H9 (cell line): ENCODE data around the gene MAPK8. TPM values are rescaled to one million over a fixed set of nuclear protein-coding genes. Genes with fewer than 3 reads are reported as not detected.

Source experiments
- DNase-seq: peaks from one replicate; pipeline ENCODE4 v3.0.0-alpha.2; 2017
- H2AFZ ChIP-seq: one replicate; pipeline ENCODE4 v1.6.1; 2013; ENCODE audit warnings: mild to moderate bottlenecking, low read length, control low read depth, moderate library complexity
- H2AK5ac ChIP-seq: 2 replicates; pipeline ENCODE4 v1.6.1; 2013; ENCODE audit warnings: low read length, control low read depth, mixed read lengths; ENCODE audit not compliant: insufficient read length
- H2BK120ac ChIP-seq: one replicate; pipeline ENCODE4 v1.6.1; 2013; ENCODE audit warnings: low read depth, mild to moderate bottlenecking, low read length, control low read depth, inconsistent platforms; ENCODE audit not compliant: poor library complexity, severe bottlenecking
- H2BK12ac ChIP-seq: 2 replicates; pipeline ENCODE4 v1.6.1; 2013; ENCODE audit warnings: low read length, control low read depth, mixed read lengths, low read depth; ENCODE audit not compliant: insufficient read length
- H2BK15ac ChIP-seq: 2 replicates; pipeline ENCODE4 v1.6.1; 2013; ENCODE audit warnings: low read depth, low read length, control low read depth
- H2BK20ac ChIP-seq: one replicate; pipeline ENCODE4 v1.6.1; 2013; ENCODE audit warnings: low read depth, mild to moderate bottlenecking, low read length, control low read depth, inconsistent platforms; ENCODE audit not compliant: poor library complexity, severe bottlenecking
- H2BK5ac ChIP-seq: 2 replicates; pipeline ENCODE4 v1.6.1; 2013; ENCODE audit warnings: low read length, control low read depth, mixed read lengths; ENCODE audit not compliant: insufficient read length
- H3K14ac ChIP-seq: 2 replicates; pipeline ENCODE4 v1.6.1; 2013; ENCODE audit warnings: low read length, control low read depth; ENCODE audit not compliant: insufficient read depth
- H3K18ac ChIP-seq: 2 replicates; pipeline ENCODE4 v1.6.1; 2013; ENCODE audit warnings: low read depth, mild to moderate bottlenecking, mixed read lengths, low read length, control low read depth; ENCODE audit not compliant: insufficient read length
- H3K23ac ChIP-seq: 2 replicates; pipeline ENCODE4 v1.6.1; 2013; ENCODE audit warnings: low read length, control low read depth, mixed read lengths, low read depth; ENCODE audit not compliant: insufficient read length
- H3K23me2 ChIP-seq: 2 replicates; pipeline ENCODE4 v1.6.1; 2013; ENCODE audit warnings: low read depth, mild to moderate bottlenecking, mixed read lengths, low read length, control low read depth; ENCODE audit not compliant: insufficient read length, poor library complexity, severe bottlenecking
- H3K27ac ChIP-seq: 2 replicates; pipeline ENCODE4 v1.5.1; 2013; ENCODE audit warnings: low read length, control low read depth, mixed read lengths, low read depth; ENCODE audit not compliant: insufficient read length
- H3K27me3 ChIP-seq: 2 replicates; pipeline ENCODE4 v1.6.1; 2013; ENCODE audit warnings: low read length, control low read depth, inconsistent platforms; ENCODE audit not compliant: insufficient read depth
- H3K4ac ChIP-seq: 2 replicates; pipeline ENCODE4 v1.6.1; 2013; ENCODE audit warnings: low read depth, mild to moderate bottlenecking, control low read depth, inconsistent platforms, low read length, moderate library complexity
- H3K4me1 ChIP-seq: 2 replicates; pipeline ENCODE4 v1.6.1; 2013; ENCODE audit warnings: low read length, control low read depth, inconsistent platforms; ENCODE audit not compliant: insufficient read depth
- H3K4me2 ChIP-seq: 2 replicates; pipeline ENCODE4 v1.6.1; 2013; ENCODE audit warnings: low read length, control low read depth, mixed read lengths; ENCODE audit not compliant: insufficient read length, insufficient read depth
- H3K56ac ChIP-seq: 2 replicates; pipeline ENCODE4 v1.6.1; 2013; ENCODE audit warnings: low read depth, mild to moderate bottlenecking, mixed read lengths, low read length, control low read depth; ENCODE audit not compliant: insufficient read length
- H3K79me1 ChIP-seq: 2 replicates; pipeline ENCODE4 v1.6.1; 2013; ENCODE audit warnings: low read depth, mild to moderate bottlenecking, moderate library complexity, low read length, control low read depth, inconsistent platforms; ENCODE audit not compliant: insufficient read depth, poor library complexity, severe bottlenecking
- H3K79me2 ChIP-seq: 2 replicates; pipeline ENCODE4 v1.6.1; 2013; ENCODE audit warnings: low read length, control low read depth, inconsistent platforms; ENCODE audit not compliant: insufficient read depth
- H3K9ac ChIP-seq: 2 replicates; pipeline ENCODE4 v1.6.1; 2013; ENCODE audit warnings: low read length, control low read depth, mixed read lengths; ENCODE audit not compliant: insufficient read length; ENCODE audit errors: extremely low read depth
- H3K9me3 ChIP-seq: one replicate; pipeline ENCODE4 v1.6.1; 2013; ENCODE audit warnings: low read depth, low read length, inconsistent platforms; ENCODE audit not compliant: control insufficient read depth
- H3T11ph ChIP-seq: one replicate; pipeline ENCODE4 v1.6.1; 2013; ENCODE audit warnings: mild to moderate bottlenecking, low read length, control low read depth, inconsistent platforms
- H4K20me1 ChIP-seq: one replicate; pipeline ENCODE4 v1.6.1; 2013; ENCODE audit not compliant: control insufficient read depth, insufficient read length, insufficient read depth
- H4K5ac ChIP-seq: 2 replicates; pipeline ENCODE4 v1.6.1; 2013; ENCODE audit warnings: low read depth, mild to moderate bottlenecking, mixed read lengths, low read length, control low read depth; ENCODE audit not compliant: insufficient read length
- H4K8ac ChIP-seq: replicated peaks from 2 replicates; pipeline ENCODE4 v1.6.1; 2013; ENCODE audit warnings: low read length, control low read depth, mixed read lengths, low read depth; ENCODE audit not compliant: insufficient read length
- H4K91ac ChIP-seq: 2 replicates; pipeline ENCODE4 v1.6.1; 2013; ENCODE audit warnings: low read depth, mild to moderate bottlenecking, moderate library complexity, mixed read lengths, low read length, control low read depth; ENCODE audit not compliant: insufficient read length
- H3K27ac Mint-ChIP-seq, 3 experiments: 2 replicates in 2 of 3; 3 replicates in 1 of 3; pipeline ENCODE4 v1.8.0; 2020 to 2021; ENCODE audit warnings: mixed read lengths in 3 of 3, mild to moderate bottlenecking in 1 of 3, moderate library complexity in 1 of 3
- H3K27me3 Mint-ChIP-seq: 2 replicates; pipeline ENCODE4 v1.8.0; 2021; ENCODE audit warnings: low read depth, mild to moderate bottlenecking, moderate library complexity, mixed read lengths
- H3K36me3 Mint-ChIP-seq, 3 experiments: 2 replicates in 2 of 3; 3 replicates in 1 of 3; pipeline ENCODE4 v1.8.0; 2020 to 2021; ENCODE audit warnings: low read depth in 3 of 3, mixed read lengths in 3 of 3; ENCODE audit not compliant: insufficient read depth in 1 of 3
- H3K4me1 Mint-ChIP-seq, 2 experiments: 2 replicates each; pipeline ENCODE4 v1.8.0; 2020; ENCODE audit warnings: mixed read lengths in 2 of 2
- H3K4me3 Mint-ChIP-seq, 2 experiments: 2 replicates in 1 of 2; 3 replicates in 1 of 2; pipeline ENCODE4 v1.8.0; 2020 to 2021; ENCODE audit warnings: mild to moderate bottlenecking in 2 of 2, mixed read lengths in 2 of 2, moderate library complexity in 1 of 2
- H3K9me3 Mint-ChIP-seq, 2 experiments: 2 replicates in 1 of 2; 3 replicates in 1 of 2; pipeline ENCODE4 v1.8.0; 2020; ENCODE audit warnings: mild to moderate bottlenecking in 2 of 2, mixed read lengths in 2 of 2, moderate library complexity in 1 of 2
- CTCF ChIP-seq: fragments of 200-600 bp; sonication (generic); conservative IDR thresholded peaks from 3 replicates; pipeline ENCODE4 v1.8.0; 2021; ENCODE audit warnings: antibody characterized with exemption, mild to moderate bottlenecking
- WGBS: extraction: QIAGEN DNeasy Blood & Tissue Kit; methylation state at CpG from one replicate; pipeline ENCODE4 v1.1.7; 2013; ENCODE audit warnings: missing lambda C conversion rate, low lambda C conversion rate, mixed read lengths; ENCODE audit not compliant: insufficient read length; ENCODE audit errors: extremely low coverage; 5-methylcytosine and 5-hydroxymethylcytosine counted together
- total RNA-seq: library from RNA; stranded (reverse); gene quantifications from 2 replicates; pipeline ENCODE4 v1.2.1, GENCODE V29; 2021

MAPK8 gene
- total RNA-seq, 1 experiment from 2014 or later: 52.0 TPM

GRCh38 chr10:48332871-48333216 is 26.4 kb downstream of the MAPK8 start:
- H3K27ac ChIP-seq: no peak overlapping the region
- no peaks in the 10 kb centered on the region for H4K20me1 ChIP-seq
- no peak overlapping the region for H3K23ac ChIP-seq
- peaks cover 21% of the 10 kb centered on the region for H3K79me1 ChIP-seq
- no peak overlapping the region for H3K56ac ChIP-seq
- H2AFZ ChIP-seq: no peak overlapping the region
- H3T11ph ChIP-seq: no peak overlapping the region
- H2AK5ac ChIP-seq: no peak overlapping the region
- H4K91ac ChIP-seq: no peak overlapping the region
- no peak overlapping the region for H4K5ac ChIP-seq
- no peak overlapping the region for H2BK12ac ChIP-seq
- H2BK120ac ChIP-seq: no peak overlapping the region
- no peak overlapping the region for H2BK15ac ChIP-seq
- Mint-ChIP-seq H3K27ac (no peak overlapping the region), H3K27me3 (no peaks in the 10 kb centered on the region), H3K36me3 (peaks cover 34 to 40% (median 36%) of the 10 kb centered on the region in 3 experiments), H3K4me1 (peaks cover 7 to 8% of the 10 kb centered on the region in 2 experiments), H3K9me3 (peaks cover 26 to 29% of the 10 kb centered on the region in 2 experiments), H3K4me3 (no peak overlapping the region)
- H3K23me2 ChIP-seq: no peaks in the 10 kb centered on the region
- H3K14ac ChIP-seq: no peak overlapping the region
- H3K4me1 ChIP-seq: no peaks in the 10 kb centered on the region
- TF ChIP-seq CTCF: no peak
- no peak for DNase-seq
- no peak overlapping the region for H3K9ac ChIP-seq
- H3K79me2 ChIP-seq: peaks cover 5% of the 10 kb centered on the region; the same call in 1 of the 2 replicates
- no peaks in the 10 kb centered on the region for H3K27me3 ChIP-seq
- no CpG with 5 or more reads among the region's 1 CpG for WGBS
- no peak overlapping the region for H4K8ac ChIP-seq
- no peak overlapping the region for H3K18ac ChIP-seq
- H2BK20ac ChIP-seq: no peak overlapping the region
- no peak overlapping the region for H3K4ac ChIP-seq
- no peak overlapping the region for H2BK5ac ChIP-seq
- H3K9me3 ChIP-seq: peaks cover 18% of the 10 kb centered on the region
- H3K4me2 ChIP-seq: no peak overlapping the region
